GF-D8 (cell line): ENCODE results near the gene ASTN1.
"Not testable (repeated sequence)": the region's sequence is repeated elsewhere in the genome, so short reads cannot be mapped to it uniquely, and the experiment has no call there.

Source experiments
- DNase-seq: peaks from one replicate; lab custom pipeline; 2025; lab: John Stamatoyannopoulos, UW

ASTN1 gene

DNA sequence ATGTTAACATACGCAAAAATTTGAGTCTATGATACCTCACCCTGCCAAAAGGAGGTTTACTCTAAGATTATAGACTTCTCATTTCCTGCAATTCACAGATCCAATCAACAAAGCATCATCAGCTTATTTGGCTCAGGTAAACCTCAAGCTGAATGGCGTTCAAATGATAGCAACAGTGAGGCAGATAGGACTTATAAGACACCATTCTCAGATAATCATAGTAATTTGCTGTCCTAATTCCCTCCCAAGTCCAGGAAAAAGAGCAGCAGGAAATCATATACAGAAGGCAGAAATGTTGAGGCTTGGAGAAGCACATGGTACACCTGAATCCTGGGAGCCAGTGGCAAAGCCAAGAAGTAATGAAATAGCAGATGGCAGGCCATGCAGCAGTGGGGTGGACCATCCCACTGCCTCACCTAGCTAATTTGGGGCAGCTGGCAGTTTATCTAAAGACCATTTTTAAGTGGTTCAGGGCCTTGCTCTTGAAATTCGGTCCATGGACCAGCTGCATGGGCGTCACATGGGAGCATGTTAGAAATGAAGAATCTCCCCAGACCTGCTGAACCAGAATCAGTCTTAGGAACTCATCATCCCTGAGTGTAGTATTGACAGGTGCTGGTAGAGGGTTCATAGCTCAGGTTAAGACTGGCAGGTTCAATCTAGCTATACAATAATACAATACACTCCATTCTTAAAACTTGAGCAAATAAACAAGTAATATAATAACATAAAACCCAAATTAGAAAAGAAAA, 57.7 kb downstream of the ASTN1 start:
- DNase-seq: no peak

DNA sequence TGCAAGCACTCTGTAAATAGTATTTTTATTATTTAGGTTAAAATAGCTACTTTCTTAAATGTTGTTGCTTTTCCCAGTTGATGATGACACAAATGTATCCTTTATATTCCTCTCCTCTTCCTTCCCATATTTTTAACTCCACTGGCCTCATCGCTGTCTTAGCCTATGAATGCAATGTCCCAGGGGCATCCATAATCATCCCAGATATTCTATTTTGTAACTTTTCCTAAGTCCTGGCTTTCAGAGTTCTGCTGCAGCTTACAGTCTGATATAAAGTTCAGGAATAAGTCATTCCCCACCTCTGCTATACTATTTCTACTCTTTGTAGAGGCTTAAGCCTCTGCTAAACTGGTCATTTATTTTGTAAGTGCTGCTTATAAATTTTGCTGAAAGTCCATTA, 58.3 kb downstream of the ASTN1 start:
- DNase-seq: no peak

DNA sequence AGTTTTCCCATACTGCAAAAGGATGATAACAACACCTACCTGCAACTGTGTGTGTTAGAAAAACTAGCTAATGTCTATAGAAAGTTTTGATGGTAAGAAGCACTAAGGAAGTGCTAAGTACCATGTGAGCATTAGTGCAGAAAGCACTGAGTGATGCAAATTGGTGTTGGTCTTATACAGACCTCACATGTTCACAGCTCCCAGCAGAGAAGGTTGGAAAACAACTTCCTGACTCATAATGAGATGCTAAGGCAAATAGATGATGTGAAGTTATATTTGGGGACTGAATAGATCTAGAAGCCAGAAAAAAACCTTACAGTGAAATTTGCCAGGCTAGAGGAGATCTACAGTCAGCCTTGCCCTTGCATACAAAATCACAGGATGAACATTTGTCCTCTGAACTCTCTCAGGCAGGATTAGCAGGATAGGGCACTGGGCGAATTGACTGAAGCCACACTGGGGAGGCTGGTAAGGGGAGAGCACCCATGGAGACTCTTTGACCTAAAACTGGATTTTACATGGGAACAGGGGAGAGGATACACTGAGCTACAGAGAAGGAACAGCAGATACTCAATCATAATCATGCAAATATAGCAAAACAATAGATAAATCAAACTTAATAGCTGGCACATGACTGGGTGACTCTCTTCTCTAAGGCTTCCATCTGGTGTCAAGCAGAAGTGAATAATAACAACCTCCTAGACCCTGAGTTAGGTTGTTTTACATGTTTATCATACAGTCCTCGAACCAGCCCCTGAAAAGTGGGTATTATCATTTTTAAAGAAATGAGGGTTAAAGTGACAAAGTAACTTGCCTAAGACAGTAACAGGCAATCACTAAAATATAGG, 61.3 kb downstream of the ASTN1 start:
- no peak for DNase-seq

GRCh38 chr1:177092001-177092400, 72.5 kb downstream of the ASTN1 start:
- no peak for DNase-seq

DNA sequence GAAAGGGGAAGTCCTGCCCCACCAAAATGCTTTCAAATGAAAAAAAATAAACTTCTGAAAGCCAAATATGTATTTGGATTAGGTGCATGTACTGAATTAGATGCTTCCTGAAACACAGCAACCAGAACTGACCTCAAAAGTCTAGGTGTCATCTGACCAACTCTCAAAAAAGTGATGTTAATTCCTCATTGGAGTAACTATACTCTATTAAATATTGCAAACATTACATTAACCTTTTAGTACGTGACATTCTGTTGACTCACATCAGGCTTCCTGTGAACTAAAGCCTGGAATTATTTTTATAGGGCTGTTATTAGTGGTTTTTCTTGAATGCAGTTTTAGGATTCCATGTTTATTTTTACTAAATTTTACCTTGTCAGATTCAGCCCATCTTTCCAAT, 73.5 kb downstream of the ASTN1 start:
- DNase-seq: no peak

DNA sequence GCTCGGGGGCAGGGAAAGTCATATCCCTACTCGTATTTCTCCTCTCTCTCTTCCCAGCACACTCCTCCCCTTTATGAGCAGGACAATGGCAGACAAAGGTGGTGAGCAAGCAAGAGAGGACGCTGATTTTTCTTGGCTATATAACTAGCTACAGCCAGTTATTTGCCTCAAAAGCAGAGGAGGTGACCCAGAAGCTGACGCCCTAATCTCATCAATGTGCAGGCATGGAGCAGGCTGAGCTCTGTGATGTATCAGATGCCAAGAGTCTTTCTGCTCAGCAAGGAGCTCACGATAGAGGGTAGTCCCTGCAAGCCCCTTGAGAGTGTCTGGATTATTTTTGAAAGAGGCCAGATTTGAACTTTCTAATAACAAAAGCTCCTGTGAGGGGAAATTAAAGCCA, 75.5 kb downstream of the ASTN1 start:
- DNase-seq: no peak

GRCh38 chr1:177082855-177083693, 81.4 kb downstream of the ASTN1 start:
- DNase-seq: no peak

- no peak for DNase-seq
Measured at GRCh38 chr1:177080564-177080963, 83.9 kb downstream of the ASTN1 start.

DNA sequence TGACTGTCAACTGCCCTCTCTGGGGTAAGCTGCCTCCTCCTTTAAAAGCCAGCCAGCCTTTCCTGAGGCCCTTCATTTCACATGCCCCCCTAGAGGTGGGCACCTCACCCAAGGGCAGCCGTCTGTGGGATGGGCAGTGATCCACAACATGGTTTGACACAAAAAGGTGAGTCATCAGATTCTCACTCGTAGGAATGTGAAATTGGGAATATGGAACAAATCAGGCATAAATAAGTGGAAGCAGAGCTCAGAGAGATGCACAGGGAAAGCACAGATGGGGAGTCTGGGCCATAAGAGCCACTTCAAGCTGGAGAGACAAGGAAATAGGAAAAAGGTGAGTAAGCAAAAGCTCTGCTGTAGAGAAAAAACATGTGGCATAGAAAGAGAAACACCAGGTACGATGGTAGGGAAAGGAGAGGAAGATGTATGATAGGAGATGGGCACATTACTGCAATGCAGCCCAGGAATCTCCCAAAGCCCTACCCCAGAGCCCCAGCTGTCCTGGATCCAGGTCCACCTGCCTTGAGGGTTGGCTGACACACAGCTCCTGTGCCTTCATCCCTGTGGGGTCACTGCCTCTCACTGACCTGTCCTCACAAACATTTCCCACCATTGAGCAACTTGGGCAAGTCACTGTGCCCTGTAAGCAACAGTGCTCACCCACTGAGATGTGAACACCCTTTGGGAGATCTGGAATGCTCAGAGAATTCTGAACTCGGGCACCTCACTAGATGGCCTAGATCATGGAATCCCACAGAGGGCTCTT, 86.6 kb downstream of the ASTN1 start:
- no peak for DNase-seq

DNA sequence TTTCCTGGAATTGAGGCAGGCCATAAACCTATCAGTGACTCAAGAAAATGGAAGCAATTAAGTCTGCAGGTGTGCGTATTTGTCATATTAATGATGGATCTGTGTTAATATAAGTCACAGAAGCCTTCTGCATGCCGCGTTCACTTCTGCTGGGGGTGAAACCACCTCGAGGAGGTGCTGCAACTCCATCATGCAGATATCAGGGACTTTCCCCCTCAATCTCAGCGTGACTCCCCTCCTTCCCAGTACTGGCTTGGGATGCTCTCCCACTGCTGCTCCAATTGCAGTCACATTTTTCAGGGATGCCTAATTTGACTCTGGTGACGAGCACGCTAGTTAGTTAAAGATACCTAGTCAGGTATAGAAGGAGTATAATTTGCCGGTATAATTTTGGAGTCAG, 87.5 kb downstream of the ASTN1 start:
- DNase-seq: no peak

- DNase-seq: not testable (repeated sequence)
Measured at GRCh38 chr1:177074811-177075210, 89.7 kb downstream of the ASTN1 start.

DNA sequence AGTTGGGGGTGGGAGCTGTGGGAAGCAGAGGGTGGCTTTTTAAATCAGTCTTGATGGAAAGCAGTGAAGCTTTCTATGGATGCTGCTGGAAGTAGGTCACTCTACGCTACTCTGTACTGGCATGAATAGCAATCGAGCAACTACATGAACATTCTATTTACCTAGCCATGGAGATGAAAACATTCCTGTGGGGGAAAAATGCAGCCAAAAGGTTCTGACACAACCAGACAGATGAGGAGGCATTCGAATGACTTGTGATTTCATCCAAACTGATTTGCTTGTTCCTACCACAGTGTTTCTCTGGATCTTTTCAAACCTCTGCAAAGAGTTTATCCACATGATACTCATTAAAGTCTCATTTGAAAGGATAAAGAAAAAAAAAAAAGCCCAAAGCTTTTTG, 95.0 kb downstream of the ASTN1 start:
- no peak for DNase-seq

DNA sequence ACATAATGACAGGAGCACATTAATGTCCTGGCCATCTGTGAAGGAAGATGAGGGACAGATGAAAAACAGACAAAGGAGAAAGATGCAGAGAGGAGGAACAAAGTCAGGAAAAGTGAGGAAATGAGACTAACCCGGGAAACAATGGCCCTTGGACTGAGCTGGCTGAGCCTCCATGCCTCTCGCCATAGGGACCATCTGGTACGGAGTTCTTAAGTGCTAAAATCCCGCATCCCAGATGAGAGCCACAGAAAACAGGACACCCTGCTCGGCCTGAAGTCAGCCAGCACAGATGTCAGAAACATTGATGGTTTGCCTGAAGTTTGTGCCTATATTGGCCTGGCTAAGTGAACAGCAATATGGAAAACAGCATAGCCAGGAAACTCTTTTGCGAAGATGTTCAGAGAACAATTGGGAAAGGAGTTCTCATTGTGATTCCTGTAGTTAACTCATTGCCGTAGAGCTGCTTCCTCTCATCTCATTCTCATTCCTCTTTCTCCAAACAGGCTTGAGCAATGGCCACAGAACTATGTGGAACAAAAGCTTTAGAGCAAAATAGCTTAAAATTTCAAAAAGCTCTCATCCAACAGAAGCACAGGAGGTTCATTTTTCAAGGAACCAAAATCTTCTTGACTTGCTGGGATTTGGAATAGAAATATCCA, 96.6 kb downstream of the ASTN1 start:
- DNase-seq: no peak

DNA sequence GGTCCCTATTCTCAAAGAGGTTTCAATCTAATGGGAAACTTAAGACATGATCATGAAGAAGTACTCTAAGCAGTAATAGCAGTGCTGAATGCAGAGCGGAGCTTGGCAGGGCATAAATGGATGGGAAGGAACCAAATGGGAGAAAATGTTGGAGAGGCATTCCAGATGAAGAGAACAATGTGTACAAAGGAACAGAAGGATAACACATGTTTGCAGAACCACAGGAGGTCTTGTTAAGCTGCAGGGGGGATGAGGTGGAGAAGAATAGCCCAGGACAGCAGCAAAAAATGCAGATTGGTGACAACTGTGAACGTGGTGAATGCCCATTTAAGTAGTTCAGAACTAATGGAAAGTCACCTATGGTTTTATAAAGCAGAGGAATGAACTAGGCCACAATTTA, 99.1 kb downstream of the ASTN1 start:
- no peak for DNase-seq

GRCh38 chr1:177063648-177064047, 100.9 kb downstream of the ASTN1 start:
- DNase-seq: no peak

DNA sequence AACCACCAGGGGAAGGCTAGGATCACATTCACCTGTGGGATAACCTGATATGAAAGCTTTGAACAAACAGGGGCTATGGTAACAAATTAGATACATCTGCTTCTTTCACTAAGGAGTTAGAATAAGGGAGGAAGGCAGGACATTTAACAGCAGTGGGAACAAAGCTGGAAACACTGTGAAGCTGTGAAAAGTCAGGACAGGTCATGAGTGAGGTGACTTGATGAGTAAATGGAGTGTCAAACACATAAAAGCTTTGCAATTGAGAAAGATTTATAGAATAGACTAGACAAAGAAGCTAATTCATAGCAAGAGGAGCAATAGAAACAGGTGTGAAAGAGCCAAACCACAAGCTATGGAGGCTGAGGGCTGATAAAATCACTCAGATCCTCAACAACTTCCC, 110.0 kb downstream of the ASTN1 start:
- no peak for DNase-seq

GRCh38 chr1:177053648-177054047, 110.9 kb downstream of the ASTN1 start:
- DNase-seq: no peak

DNA sequence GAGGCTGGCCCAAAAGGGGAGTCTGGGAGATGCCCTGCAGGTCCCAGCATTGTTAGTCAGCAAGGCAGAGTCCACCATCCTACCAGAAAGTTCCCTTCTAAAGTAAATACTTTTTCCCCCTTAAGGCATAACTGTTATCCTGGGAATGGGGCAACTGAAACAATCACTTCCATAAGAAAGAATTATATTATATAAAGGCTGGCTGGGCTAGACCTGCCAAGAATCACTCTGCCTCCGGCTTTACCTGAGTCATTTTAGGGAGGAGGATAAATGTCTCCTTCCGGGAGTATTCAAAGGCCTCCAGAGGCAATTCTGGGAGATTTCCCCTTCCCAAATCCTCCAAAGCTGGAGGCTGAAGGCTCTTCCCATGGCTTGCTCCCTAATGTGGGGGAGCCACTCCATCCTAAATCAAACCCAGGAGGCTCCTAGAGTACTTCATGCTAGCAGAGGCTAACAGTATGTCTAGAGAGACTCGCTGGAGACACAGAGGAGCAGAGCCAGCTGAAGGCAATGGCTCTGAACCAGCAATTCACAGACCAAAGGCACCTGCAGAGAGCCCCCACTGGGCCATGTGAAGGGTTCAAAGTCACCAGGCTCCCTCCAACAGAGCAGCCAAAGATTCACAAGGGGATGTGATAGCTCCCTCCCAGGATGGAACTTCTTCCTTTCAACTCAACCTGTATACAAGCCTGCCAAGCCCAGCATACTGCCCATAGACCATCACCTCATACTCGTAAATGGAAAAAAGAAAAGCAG, 116.0 kb downstream of the ASTN1 start:
- DNase-seq: no peak

GRCh38 chr1:177045151-177045550, 119.4 kb downstream of the ASTN1 start:
- no peak for DNase-seq

- DNase-seq: no peak
Measured at GRCh38 chr1:177044390-177044789, 120.1 kb downstream of the ASTN1 start.

DNA sequence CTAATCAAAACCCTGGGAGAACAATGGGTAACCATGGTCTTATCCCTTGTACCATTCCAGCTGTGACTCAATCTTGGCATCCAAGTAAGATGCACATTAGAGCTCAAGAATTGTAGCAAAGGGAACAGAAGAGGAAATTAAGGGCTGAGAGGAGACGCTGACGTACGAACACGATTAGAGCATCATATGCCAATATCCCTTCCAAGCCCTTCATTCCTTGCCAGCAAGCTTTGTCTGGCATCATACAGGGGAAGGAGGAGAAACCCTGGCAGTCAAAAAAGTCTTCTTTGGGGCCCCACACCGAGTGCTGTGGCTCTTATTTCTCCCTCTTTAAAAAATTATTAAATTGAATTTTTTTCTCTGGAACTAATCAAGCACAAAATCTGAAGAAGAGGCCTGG, 120.9 kb downstream of the ASTN1 start:
- no peak for DNase-seq
